ENCODE data around the gene ITPR1. TPM values are rescaled to one million over a fixed set of nuclear protein-coding genes. Genes with fewer than 3 reads are reported as not detected.

ITPR1 gene
- polyA plus RNA-seq, 1 donor: 12.7 TPM

DNA sequence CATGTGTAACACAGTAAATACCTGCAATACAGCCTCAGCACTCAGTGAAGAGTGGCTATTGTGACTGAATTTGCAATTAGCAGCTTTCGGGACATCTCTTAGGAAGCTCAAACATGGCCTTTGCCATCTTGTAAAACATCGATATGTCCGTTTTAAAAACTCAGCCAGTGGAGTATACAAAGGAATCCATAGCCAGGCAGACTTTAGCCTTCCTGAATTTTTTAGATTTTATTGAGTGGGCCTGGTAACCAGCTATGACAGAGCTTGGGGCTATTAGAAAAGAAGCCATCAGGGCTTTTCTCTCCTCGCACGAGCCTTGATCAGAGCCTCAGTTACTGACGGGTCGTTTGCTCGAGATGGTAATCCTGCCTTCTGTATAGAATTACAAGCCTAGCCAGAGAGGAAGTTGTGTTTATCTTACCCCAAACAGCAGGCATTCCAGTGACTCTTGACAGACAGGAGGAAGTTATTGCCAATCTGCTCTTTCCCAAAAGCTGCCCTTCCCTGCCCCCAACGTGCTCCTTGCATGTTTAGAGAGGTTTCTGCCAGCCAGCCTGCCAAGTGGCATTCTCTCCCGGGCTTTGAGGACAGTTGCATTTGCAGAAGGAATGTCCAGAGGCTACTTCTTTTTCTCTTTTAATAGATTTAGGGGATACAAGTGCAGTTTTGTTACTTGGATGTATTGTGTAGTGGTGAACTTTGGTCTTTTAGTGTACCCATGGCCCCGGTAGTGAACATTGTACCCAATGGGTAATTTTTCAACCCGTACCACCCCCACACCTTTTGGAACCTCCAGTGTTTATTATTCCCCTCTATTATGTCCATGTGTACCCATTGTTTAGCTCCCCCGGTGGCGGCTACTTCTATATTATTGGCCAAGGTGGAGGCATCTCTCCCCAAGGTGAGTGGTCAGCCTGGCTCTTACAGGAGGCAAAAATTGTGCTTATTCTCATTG lies 40.6 kb downstream of the ITPR1 start:
- H3K4me3 ChIP-seq (ENCODE audit: low read length): no peak overlapping the region
- H3K9me3 ChIP-seq (ENCODE audit: control insufficient read depth, low read depth, low read length): no peaks in the 10 kb centered on the region
- H3K27ac ChIP-seq (ENCODE audit: low read length): no peak overlapping the region
- H3K36me3 ChIP-seq (ENCODE audit: control insufficient read depth, insufficient read depth, low read length): no peaks in the 10 kb centered on the region
- no peak for DNase-seq
- peaks cover 4% of the 10 kb centered on the region for H3K4me1 ChIP-seq (ENCODE audit: control insufficient read depth, insufficient read depth, low read length)
- no peaks in the 10 kb centered on the region for H3K27me3 ChIP-seq (ENCODE audit: control insufficient read depth, insufficient read depth, low read length)
- 20% methylated on average over 1 of the region's 14 CpGs for WGBS (ENCODE audit: insufficient coverage, low lambda C conversion rate)

DNA sequence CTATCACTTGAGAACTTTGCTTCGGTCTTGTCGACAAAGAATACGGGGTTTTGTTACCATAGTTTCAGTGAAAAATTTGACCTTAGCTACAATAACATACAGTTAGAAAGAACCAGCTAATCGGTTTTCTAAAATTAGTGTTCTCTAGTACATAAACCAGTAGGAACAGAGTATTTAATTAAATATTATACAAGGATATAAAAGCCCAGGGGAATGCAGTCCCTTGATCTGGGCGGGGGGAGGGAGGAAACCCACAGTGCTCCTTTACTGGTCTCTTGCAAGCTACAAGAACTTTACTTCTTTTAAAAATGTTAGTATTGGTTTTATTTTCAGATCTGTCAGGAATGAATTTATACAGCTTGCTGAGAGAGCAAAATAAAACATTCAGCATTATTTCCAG lies 41.8 kb downstream of the ITPR1 start:
- 60% methylated on average over 1 of the region's 5 CpGs for WGBS (ENCODE audit: insufficient coverage, low lambda C conversion rate)
- H3K36me3 ChIP-seq (ENCODE audit: control insufficient read depth, insufficient read depth, low read length): no peaks in the 10 kb centered on the region
- H3K4me1 ChIP-seq (ENCODE audit: control insufficient read depth, insufficient read depth, low read length): peaks cover 4% of the 10 kb centered on the region
- no peak overlapping the region for H3K4me3 ChIP-seq (ENCODE audit: low read length)
- no peak overlapping the region for H3K27ac ChIP-seq (ENCODE audit: low read length)
- H3K9me3 ChIP-seq (ENCODE audit: control insufficient read depth, low read depth, low read length): no peaks in the 10 kb centered on the region
- H3K27me3 ChIP-seq (ENCODE audit: control insufficient read depth, insufficient read depth, low read length): no peaks in the 10 kb centered on the region
- DNase-seq: no peak

DNA sequence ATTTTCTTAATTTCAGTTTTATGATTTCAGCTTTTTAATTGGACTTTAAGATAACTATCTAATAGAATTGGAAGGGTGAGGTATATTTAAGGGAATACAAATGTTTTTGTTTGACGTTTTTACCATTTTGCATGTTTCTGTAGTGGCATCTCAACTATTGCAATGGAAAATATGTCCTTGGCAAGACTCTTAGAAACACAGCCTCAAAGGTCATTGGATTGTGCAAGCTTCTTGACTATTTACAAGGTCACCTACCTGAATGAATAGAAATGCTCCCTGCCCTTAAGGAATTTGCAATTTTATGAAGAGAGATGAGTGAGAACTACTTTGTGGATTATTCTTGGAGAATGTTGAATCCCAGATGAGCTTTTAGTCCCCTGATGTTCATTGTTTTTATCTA lies 43.1 kb downstream of the ITPR1 start:
- WGBS (ENCODE audit: insufficient coverage, low lambda C conversion rate): 86% methylated on average over 1 of the region's 1 CpG

DNA sequence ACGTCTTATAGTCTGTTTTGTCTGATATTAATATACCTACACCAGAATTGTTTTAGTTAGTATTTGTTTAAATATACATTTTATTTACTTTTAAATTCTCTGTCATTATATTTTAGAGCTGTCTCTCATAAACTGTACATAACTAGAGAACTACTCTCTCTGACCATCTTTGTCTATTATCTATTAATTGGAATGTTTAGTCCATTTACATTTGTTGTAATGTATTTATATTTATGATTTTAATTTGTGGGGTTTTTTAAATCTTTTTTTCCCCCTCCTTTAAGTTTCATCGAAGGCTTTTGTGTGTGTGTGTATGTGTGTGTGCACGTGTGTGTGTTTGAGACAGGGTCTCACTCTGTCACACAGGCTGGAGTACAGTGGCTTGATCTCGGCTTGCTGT lies 47.1 kb downstream of the ITPR1 start:
- H3K27ac ChIP-seq (ENCODE audit: low read length): no peak overlapping the region
- no peaks in the 10 kb centered on the region for H3K4me1 ChIP-seq (ENCODE audit: control insufficient read depth, insufficient read depth, low read length)
- 75% methylated on average over 1 of the region's 4 CpGs for WGBS (ENCODE audit: insufficient coverage, low lambda C conversion rate)
- no peaks in the 10 kb centered on the region for H3K36me3 ChIP-seq (ENCODE audit: control insufficient read depth, insufficient read depth, low read length)
- H3K9me3 ChIP-seq (ENCODE audit: control insufficient read depth, low read depth, low read length): no peaks in the 10 kb centered on the region
- no peaks in the 10 kb centered on the region for H3K27me3 ChIP-seq (ENCODE audit: control insufficient read depth, insufficient read depth, low read length)
- DNase-seq: no peak
- no peak overlapping the region for H3K4me3 ChIP-seq (ENCODE audit: low read length)

More for the DNA sequence above, 43.1 kb downstream of the ITPR1 start:
- peaks cover 4% of the 10 kb centered on the region for H3K4me1 ChIP-seq (ENCODE audit: control insufficient read depth, insufficient read depth, low read length)
- no peaks in the 10 kb centered on the region for H3K9me3 ChIP-seq (ENCODE audit: control insufficient read depth, low read depth, low read length)
- H3K4me3 ChIP-seq (ENCODE audit: low read length): no peak overlapping the region
- H3K27me3 ChIP-seq (ENCODE audit: control insufficient read depth, insufficient read depth, low read length): no peaks in the 10 kb centered on the region
- H3K36me3 ChIP-seq (ENCODE audit: control insufficient read depth, insufficient read depth, low read length): no peaks in the 10 kb centered on the region
- no peak for DNase-seq
- H3K27ac ChIP-seq (ENCODE audit: low read length): no peak overlapping the region

DNA sequence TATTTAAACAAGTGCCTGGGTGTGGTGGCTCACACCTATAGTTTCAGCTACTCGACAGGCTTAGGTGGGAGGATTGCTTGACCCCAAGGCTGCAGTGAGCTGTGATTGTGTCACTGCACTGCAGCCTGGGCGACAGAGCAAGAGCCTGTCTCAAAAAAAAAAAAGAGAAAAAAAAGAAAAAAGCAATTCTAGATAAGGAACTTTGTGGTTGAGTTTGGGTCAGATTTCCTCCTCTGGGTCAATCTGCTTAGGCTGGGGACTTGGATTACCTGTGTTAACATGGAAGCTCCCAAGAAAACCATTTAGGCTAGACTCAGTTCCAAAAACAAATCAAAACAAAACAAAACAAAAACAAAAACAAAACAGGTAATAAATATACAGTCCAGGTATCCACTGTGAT lies 50.0 kb downstream of the ITPR1 start:
- WGBS (ENCODE audit: insufficient coverage, low lambda C conversion rate): no CpG with 5 or more reads among the region's 2 CpGs
- Histone ChIP-seq H3K4me1 (ENCODE audit: control insufficient read depth, insufficient read depth, low read length) (no peaks in the 10 kb centered on the region), H3K27me3 (ENCODE audit: control insufficient read depth, insufficient read depth, low read length) (no peaks in the 10 kb centered on the region), H3K27ac (ENCODE audit: low read length) (no peak overlapping the region), H3K9me3 (ENCODE audit: control insufficient read depth, low read depth, low read length) (no peaks in the 10 kb centered on the region), H3K4me3 (ENCODE audit: low read length) (no peak overlapping the region), H3K36me3 (ENCODE audit: control insufficient read depth, insufficient read depth, low read length) (no peaks in the 10 kb centered on the region)
- DNase-seq: no peak

DNA sequence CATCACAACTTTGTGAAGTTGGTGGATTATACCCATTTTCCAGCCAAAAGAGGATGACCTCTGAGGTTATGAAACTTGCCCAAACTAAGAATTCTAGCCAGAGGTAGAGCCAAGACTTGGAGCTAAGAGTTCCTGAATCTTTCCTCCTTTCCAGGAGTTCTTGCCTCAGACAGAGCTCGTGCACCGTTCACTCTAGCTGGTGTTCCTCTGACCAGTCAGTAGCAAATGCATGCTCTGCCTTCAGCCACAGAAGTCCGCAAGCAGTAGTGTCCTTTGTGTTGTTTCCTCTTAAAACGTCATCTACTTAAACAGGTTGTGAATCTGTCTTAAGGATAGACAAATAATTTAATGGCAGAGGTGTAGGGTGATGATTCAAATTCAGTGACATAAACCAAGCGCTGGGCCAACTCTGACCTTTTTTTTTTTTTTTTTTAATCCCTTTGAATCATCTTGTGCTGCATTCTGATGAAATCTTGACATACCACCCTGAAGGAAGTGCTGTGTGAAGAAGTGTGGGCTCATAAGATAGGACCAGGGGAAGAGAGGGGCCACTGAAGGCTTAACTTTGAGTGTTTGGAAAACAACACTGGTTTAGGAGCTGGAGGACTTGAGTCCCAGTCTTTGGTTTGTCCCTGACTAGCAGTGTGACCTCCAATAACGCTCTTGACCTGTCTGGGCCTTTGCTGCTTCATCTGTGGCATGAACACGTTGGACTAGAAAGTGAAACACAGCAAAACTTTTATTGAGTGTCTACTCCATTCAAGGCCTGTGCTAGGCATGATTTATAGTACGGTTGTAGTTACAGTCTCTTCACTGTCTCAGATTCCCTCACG lies 53.4 kb downstream of the ITPR1 start:
- no peak for DNase-seq
- WGBS (ENCODE audit: insufficient coverage, low lambda C conversion rate): no CpG with 5 or more reads among the region's 9 CpGs
- no peak overlapping the region for H3K4me3 ChIP-seq (ENCODE audit: low read length)
- H3K27ac ChIP-seq (ENCODE audit: low read length): no peak overlapping the region
- H3K27me3 ChIP-seq (ENCODE audit: control insufficient read depth, insufficient read depth, low read length): no peaks in the 10 kb centered on the region
- H3K36me3 ChIP-seq (ENCODE audit: control insufficient read depth, insufficient read depth, low read length): no peaks in the 10 kb centered on the region
- no peaks in the 10 kb centered on the region for H3K4me1 ChIP-seq (ENCODE audit: control insufficient read depth, insufficient read depth, low read length)
- H3K9me3 ChIP-seq (ENCODE audit: control insufficient read depth, low read depth, low read length): no peaks in the 10 kb centered on the region

DNA sequence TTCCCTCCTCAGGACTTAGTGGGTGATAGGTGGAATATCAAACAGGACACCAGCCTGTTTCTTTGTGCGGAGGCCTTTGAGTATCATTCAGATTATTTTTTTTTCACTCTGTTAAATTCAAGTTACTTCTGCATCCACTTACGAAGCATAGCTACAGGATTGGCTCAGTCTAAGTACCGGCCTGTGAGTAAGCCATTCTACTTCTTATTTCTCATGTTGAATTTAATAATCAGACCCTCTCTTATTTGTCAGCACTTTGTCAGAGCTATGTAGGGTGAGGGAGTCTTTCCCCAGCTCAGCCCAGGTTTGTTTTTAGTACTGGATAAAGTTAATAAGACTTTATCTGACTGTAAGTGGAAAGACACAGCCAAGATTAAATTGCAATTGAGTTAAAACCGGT lies 54.7 kb downstream of the ITPR1 start:
- H3K27ac ChIP-seq (ENCODE audit: low read length): no peak overlapping the region
- H3K36me3 ChIP-seq (ENCODE audit: control insufficient read depth, insufficient read depth, low read length): no peaks in the 10 kb centered on the region
- no peaks in the 10 kb centered on the region for H3K27me3 ChIP-seq (ENCODE audit: control insufficient read depth, insufficient read depth, low read length)
- H3K4me1 ChIP-seq (ENCODE audit: control insufficient read depth, insufficient read depth, low read length): no peaks in the 10 kb centered on the region
- no peaks in the 10 kb centered on the region for H3K9me3 ChIP-seq (ENCODE audit: control insufficient read depth, low read depth, low read length)
- DNase-seq: no peak
- no peak overlapping the region for H3K4me3 ChIP-seq (ENCODE audit: low read length)
- WGBS (ENCODE audit: insufficient coverage, low lambda C conversion rate): 100% methylated on average over 3 of the region's 4 CpGs

DNA sequence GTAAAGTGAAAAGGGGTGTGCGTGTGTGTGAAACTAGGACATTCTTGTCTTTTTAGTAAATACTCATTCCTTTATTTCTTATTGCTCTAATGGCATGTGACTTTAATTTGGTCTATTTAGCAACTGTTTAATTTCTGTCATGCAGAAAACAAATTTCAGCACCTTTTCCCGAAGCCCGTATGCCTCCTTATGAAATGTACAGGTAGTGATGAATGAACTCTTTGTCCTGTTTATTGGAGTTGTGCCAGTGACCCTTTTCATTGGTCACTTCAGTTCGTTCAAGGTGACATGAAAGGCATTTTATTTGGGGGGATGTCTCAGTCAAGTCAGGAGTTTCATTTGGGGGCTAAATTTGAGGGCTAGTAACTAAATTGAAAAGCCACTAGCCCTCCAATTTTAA lies 55.2 kb downstream of the ITPR1 start:
- Histone ChIP-seq H3K36me3 (ENCODE audit: control insufficient read depth, insufficient read depth, low read length) (no peaks in the 10 kb centered on the region), H3K9me3 (ENCODE audit: control insufficient read depth, low read depth, low read length) (no peaks in the 10 kb centered on the region), H3K27me3 (ENCODE audit: control insufficient read depth, insufficient read depth, low read length) (no peaks in the 10 kb centered on the region), H3K4me1 (ENCODE audit: control insufficient read depth, insufficient read depth, low read length) (no peaks in the 10 kb centered on the region), H3K4me3 (ENCODE audit: low read length) (no peak overlapping the region), H3K27ac (ENCODE audit: low read length) (no peak overlapping the region)
- no peak for DNase-seq
- WGBS (ENCODE audit: insufficient coverage, low lambda C conversion rate): no CpG with 5 or more reads among the region's 4 CpGs

DNA sequence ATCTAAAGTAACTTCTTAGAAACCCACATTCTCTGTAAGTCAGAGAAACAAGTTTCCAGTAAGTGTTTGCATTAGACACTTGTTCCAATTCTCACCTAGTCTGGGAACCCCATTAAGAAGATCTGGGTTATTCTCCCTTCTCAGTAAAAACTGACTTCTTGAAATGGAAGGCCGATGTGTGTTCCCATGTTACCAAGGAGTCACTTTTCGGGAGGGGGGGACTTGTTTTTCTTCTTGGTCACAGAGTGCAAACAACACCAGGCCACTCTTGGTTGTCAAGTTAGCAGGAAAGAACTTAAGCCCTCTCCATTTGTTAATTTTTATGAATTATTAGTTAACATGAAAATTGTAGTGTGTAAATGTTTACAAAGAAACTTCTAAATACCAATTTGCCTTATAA lies 55.6 kb downstream of the ITPR1 start:
- WGBS (ENCODE audit: insufficient coverage, low lambda C conversion rate): no CpG with 5 or more reads among the region's 2 CpGs
- Histone ChIP-seq H3K27me3 (ENCODE audit: control insufficient read depth, insufficient read depth, low read length) (no peaks in the 10 kb centered on the region), H3K27ac (ENCODE audit: low read length) (no peak overlapping the region), H3K4me1 (ENCODE audit: control insufficient read depth, insufficient read depth, low read length) (no peaks in the 10 kb centered on the region), H3K36me3 (ENCODE audit: control insufficient read depth, insufficient read depth, low read length) (no peaks in the 10 kb centered on the region), H3K9me3 (ENCODE audit: control insufficient read depth, low read depth, low read length) (no peaks in the 10 kb centered on the region), H3K4me3 (ENCODE audit: low read length) (no peak overlapping the region)
- no peak for DNase-seq

DNA sequence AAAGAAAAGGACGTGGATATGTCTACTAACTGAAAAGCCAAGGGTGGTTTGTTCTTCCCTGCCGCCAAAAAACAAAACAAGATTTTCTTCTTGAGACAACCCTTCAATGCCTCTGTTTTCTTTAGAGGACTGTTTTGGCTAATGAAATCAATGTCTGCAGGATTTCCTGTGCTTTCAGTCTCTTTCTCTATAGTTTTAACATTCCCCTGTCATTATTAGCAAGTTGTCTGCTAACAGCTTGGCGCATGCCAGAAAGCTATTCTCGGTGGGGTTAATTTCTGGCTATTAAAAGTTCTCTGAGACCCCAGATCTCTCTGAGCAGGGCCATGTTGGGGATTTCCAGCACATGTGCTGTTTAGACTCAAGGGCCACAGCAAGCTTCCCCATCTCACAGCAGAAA lies 56.7 kb downstream of the ITPR1 start:
- Histone ChIP-seq H3K27me3 (ENCODE audit: control insufficient read depth, insufficient read depth, low read length) (no peaks in the 10 kb centered on the region), H3K9me3 (ENCODE audit: control insufficient read depth, low read depth, low read length) (no peaks in the 10 kb centered on the region), H3K36me3 (ENCODE audit: control insufficient read depth, insufficient read depth, low read length) (no peaks in the 10 kb centered on the region), H3K27ac (ENCODE audit: low read length) (no peak overlapping the region), H3K4me3 (ENCODE audit: low read length) (no peak overlapping the region), H3K4me1 (ENCODE audit: control insufficient read depth, insufficient read depth, low read length) (no peaks in the 10 kb centered on the region)
- DNase-seq: no peak
- no CpG with 5 or more reads among the region's 4 CpGs for WGBS (ENCODE audit: insufficient coverage, low lambda C conversion rate)

Data from large intestine (tissue), 3 donors.